Measurements from ENCODE around the gene PTH2R.
"Not testable (repeated sequence)": the region's sequence is repeated elsewhere in the genome, so short reads cannot be mapped to it uniquely, and the experiment has no call there.

Gene PTH2R

DNA sequence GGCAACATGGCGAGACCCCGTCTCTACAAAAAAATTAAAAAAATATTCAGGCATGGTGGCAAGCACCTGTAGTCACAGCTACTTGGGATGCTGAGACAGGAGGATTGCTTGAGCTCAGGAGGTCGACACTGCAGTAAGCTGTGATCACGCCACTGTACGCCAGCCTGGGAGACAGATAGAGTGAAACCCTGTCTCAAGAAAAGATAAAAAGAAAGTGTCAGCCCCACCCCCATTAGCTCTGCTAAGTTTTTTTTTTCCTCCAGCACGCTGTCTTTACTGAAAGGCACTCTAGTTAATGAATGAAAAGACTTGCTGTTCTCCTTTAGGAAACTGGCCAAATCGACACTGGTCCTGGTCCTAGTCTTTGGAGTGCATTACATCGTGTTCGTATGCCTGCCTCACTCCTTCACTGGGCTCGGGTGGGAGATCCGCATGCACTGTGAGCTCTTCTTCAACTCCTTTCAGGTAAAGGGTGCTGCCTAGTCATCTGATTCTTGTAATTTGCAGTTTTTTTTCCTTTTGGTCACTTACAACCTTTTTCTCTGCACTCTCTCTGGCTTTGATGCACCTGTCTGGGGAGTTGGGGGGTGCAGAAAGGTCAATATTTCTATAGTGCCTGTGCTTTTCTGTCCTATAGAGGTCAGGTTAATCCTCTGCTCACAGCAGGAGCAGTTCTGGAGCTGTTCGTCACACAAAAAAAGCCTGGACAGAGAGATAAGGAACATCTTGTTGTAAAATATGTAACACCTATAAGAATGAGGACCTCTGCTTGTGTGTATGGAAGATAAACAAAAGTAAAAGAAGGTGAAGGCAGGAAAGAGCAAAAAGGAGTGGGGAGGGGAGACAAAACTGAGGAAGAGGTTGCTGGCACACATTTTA is 82.3 kb downstream of the PTH2R start:
- DNase-seq = no peak

DNA sequence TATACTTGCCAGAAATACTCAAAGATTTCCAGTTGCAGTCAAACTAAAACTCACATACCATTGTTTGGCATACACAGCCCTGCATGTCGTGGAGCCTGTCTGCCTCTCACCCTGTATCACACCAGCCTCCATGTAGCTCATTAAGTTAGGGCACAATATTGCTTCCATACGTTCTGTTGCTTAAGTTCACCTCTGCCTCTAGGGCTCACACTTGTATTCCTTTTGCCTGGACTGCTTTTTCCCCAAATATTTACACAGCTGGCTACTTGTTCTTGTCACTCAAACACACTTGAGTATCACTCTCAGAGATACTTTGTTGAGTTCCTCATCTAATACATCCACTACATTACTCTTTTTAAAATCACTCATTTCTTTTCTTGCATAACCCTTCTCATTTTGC is 83.1 kb downstream of the PTH2R start:
- peak; percentile 3 to 11 for DNase-seq

DNA sequence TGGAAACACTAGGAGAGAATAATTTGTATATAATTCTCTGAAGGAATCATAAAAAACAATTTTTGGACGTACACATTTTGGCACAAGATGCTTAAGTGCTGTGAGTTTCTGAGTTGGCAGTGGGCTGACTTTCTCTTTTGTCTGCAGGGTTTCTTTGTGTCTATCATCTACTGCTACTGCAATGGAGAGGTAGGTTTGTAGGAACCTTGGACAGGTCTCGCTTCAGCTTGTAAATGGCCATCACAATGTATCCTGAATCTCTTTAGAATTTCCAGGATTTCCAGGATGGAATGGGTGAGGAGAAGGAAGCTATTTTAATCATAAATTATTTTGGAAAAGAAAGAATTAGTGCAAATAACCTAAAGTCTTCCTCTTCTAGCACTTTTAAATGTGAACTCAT is 83.9 kb downstream of the PTH2R start:
- no peak for DNase-seq

DNA sequence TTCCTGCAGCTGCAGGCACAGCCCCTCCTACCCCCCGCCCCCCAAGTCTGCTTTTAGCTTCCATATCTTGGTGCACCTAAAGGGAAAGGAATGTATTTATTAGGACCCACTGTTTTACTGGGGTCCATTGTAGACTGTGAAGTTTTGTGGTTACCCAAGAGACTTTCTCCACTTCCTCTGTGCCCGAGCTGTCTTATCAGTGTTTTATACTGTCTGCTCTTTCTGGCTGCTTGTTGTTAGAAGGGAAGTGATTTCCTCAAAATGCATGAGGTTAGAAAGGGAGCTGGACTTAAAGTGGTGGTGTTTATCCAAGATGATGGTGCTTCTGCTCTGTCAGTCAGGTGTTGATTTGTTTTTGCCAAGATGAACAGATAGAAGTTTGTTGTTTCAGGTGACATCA is 85.0 kb downstream of the PTH2R start:
- DNase-seq = no peak

DNA sequence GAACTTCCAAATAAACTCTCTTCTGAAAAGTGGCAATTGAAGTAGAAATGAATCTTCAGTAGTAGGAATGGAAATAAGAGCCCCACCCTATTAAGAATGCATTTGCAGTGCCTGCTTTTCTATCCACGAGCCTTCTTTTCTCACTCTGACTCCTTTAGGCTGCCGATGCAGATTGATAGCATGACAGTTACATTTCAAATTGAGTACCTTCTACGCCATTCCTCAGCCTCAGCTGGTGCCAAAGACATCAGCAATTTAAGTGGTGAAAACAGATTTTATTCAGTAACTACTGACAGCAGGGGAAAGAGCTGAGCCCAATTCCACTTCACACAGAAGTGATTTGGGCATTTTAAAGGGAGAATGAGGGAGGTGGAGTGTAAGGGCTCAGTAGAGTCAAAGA is 85.5 kb downstream of the PTH2R start:
- no peak for DNase-seq

DNA sequence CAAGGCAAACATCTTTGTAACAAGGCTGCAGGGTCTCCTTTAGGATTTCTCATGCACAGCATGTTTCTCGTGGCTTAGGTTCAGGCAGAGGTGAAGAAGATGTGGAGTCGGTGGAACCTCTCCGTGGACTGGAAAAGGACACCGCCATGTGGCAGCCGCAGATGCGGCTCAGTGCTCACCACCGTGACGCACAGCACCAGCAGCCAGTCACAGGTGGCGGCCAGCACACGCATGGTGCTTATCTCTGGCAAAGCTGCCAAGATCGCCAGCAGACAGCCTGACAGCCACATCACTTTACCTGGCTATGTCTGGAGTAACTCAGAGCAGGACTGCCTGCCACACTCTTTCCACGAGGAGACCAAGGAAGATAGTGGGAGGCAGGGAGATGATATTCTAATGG is 86.6 kb downstream of the PTH2R start:
- DNase-seq = peak in 1 of 2 experiments; percentile 13

DNA sequence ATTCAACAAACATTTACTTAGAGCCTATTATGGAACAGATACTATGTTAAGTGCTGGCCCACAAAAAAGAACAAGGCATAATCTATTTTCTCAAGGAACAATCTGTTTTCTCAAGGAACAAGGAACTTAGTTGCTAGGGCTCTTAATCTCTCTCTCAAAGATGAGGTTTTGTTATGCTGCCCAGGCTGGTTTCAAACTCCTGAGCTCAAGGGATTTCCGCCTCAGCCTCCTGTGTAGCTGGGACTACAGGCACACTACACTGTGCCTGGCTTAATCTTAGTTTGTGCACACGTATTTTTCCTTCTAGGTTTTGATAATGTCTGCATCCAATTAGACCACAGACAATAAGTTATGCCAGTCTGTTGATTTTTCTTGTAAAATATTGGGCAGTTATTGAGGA is 89.5 kb downstream of the PTH2R start:
- DNase-seq = no peak

DNA sequence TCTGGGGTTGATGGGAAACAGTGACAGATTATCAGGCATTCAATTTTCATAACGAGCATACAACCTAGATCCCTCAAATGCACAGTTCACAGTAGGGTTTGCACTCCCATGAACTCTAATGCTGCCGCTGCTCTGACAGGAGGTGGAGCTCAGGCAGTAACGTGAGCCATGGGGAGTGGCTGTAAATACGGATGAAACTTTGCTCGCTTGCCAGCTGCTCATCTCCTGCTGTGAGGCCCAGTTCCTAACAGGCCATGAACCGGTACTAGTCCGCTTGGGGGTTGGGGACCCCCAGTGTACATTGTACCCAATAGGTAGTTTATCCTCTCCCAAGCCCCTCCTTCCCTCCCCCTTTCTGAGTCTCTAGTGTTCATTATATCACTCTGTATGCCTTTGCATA is 94.6 kb downstream of the PTH2R start:
- peak; percentile 18 to 58 for DNase-seq

DNA sequence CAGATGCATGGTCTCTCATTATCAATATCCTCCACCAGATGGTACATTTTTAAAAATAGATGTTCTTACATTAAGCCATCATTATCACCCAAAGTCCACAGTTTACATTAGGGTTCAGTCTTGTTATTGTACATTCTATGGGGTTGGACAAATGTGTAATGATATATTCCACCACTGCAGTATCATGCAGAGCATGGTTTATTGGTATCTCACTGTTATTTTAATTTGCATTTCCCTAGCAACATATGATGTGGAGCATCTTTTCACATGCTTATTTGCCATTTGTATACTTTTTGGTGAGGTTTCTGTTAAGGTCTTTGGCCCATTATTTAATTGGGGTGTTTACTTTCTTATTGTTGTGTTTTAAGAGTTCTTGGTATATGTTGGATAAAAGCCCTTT is 95.7 kb downstream of the PTH2R start:
- no peak for DNase-seq

DNA sequence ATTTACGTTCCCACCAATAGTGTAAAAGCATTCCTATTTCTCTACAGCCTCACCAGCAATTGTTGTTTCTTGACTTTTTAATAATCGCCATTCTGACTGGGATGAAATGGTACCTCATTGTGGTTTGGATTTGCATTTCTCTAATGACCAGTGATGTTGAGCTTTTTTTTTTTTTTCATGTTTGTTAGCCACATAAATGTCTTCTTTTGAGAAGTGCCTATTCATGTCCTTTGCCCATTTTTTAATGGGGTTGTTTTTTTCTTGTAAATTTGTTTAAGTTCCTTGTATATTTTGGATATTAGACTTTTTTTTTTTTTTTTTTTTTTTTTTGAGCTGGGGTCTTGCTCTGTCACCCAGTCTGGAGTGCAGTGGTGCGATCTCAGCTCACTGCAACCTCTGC is 98.8 kb downstream of the PTH2R start:
- not testable (repeated sequence) for DNase-seq

DNA sequence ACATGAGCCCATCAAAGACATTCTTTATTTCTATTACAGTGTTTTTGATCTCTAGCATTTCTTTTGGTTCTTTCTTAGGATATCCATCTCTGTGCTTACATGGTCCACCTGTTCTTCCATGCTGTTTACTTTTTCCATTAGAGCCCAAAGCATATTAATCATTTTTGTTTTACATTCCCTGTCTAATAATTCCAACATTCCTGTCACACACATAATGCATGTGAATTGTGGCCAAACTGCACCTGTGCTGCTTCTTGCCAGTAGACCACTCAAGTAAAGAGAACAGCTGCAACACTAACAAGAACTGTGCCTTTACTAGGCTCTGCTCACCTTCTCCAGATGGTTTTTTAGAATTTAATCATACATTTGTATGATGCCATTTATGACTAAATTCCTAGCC is 103.0 kb downstream of the PTH2R start:
- no peak for DNase-seq

DNA sequence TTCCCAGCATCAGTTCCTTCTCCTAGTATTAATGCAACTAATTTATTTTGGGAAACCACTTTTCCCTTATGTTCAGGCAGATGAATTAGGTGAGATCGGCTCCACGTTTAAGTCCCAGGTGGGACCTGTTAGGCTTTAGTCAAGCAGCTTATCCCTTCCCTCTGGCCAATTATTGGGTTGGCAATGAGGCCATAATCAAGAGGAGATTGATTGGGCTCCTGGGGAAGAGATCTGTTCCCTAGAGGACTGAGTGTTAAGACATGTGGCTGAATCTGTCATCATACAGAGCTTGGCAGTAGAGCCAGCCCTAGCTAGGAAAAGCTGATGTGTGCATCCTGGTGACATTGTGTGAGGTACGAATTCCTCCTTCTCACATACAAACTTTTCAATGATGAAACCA is 104.4 kb downstream of the PTH2R start:
- no peak for DNase-seq

DNA sequence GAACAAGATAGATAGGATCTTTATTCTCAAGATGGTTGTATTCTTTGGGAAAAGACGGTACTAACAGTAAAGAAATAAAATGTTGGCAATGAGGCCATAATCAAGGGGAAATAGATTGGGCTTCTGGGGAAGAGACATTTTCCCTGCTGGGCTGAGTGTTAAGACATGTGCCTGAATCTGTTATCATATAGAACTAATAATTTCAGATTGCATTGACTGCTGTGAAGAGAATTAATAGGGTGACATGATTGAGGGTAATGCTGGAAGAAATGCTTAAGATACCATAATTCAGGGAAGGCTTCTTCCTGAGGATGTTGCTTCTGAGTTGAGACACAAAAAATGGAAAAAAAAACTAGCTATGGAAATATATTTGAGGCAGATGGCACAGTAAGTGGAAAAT is 105.0 kb downstream of the PTH2R start:
- no peak for DNase-seq

DNA sequence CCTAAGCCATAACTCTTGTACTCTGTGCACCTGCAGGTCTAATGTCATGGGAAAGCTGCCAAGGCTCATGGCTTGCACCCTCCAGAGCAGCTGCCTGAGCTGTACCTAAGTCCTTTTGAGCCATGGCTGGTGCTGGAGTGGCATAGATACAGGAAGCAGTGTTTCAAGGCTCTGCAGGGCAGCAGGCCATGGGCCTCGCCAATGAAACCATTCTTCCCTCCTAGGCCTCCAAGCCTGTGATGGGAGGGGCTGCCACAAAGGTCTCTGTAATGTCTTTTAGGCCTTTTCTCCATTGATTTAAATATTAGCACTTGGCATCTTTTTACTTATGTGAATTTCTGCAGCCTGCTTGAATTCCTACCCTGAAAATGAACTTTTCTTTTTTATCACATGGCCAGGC is 108.5 kb downstream of the PTH2R start:
- DNase-seq = no peak

DNA sequence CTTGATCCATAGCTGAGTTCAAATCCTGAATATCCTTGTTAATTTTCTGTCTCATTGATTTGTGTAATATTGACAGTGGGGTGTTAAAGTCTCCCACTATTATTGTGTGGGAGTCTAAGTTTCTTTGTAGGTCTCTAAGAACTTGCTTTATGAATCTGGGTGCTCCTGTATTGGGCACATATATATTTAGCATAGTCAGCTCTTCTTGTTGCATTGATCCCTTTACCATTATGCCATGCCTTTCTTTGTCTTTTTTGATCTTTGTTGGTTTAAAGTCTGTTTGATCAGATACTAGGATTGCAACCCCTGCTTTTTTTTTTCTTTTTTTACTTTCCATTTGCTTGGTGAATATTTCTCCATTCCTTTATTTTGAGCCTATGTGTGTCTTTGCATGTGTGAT is 116.5 kb downstream of the PTH2R start:
- not testable (repeated sequence) for DNase-seq

DNA sequence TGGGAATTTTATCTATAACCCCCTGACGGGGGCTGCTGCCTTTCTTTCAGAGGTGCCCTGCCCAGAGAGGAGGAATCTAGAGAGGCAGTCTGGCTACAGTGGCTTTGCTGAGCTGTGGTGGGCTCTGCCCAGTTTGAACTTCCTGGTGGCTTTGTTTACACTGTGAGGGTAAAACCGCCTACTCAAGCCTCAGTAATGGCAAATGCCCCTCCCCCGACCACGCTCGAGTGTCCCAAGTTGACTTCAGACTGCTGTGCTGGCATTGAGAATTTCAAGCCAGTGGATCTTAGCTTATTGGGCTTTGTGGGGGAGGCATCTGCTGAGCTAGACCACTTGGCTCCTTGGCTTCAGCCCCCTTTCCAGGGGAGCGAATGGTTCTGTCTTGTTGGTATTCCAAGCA is 118.6 kb downstream of the PTH2R start:
- not testable (repeated sequence) for DNase-seq

DNA sequence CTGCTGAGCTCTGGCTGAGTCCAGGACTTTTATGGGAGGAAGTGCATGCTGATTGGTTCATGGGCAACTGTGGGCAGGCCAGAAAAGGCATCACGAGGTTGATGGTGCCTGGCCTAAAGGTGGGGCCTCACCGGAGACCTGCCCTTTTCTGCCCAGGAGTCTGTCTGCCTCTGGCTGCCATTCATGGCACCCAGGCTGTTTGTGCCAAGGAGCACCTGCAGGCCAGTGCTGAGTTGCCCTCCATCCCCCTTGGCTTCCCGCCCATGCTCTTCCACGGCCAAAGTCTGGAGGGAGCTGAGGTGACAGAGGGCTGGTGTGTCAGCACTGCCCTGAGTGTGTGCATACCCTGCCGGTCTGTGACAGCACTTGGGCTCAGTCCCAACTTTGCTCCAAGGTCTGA is 123.2 kb downstream of the PTH2R start:
- no peak for DNase-seq

DNA sequence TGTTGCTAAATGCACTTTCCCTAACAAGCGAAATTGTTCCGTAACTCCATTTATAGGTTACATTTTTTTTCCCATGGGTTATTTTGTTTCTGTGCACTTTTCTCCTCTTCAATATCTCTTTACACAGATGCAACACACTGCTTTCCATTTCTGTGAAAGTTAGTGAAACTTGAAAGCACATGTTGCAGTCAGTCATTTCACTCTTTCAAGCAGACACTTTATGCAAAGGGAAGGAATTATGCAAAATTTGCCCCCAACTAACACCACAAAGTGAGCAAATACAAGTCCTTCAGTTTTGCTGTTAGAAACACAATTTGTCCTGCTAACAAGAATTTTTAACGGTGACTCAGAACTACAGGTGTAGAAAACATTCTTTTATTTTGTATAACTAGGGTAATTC is 124.8 kb downstream of the PTH2R start:
- peak in 1 of 2 experiments; percentile 5 for DNase-seq

DNA sequence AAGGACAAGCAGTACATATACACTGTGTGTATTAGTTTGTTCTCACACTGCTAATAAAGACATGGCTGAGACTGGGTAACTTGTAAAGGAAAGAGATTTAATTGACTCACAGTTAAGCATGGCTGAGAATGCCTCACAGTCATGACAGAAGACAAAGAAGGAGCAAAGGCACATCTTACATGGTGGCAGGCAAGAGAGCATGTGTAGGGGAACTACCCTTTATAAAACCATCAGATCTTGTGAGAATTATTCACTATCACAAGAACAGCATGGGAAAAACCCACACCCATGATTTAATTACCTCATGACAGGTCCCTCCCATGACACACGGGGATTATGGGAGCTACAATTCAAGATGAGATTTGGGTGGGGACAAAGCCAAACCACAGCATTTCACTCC is 129.0 kb downstream of the PTH2R start:
- DNase-seq = not testable (repeated sequence)

DNA sequence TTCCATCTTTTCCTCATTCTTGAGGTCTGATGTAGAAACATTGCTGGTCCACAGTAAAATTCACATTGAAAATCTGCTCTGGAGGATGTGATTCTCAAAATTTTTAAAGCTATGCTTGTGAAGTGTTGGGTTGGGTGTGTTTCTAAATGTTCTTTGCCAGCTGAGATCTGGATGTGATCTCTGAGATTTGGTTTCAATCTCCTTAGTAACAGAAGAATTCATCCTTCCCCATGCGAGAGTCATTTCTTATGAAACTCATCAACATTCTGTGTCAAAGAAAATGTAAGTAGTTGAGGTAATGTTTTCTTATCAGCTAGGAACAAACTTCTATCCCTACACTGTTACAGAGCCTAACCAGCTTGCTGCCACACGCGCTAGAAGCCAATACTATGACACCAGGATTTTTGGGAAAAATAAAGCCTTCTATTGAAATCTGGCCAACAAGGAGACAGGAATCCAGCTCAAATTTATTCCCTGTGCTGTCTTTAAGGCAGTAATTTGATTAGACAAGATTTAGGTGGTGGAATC is 134.9 kb downstream of the PTH2R start:
- no peak for DNase-seq

DNA sequence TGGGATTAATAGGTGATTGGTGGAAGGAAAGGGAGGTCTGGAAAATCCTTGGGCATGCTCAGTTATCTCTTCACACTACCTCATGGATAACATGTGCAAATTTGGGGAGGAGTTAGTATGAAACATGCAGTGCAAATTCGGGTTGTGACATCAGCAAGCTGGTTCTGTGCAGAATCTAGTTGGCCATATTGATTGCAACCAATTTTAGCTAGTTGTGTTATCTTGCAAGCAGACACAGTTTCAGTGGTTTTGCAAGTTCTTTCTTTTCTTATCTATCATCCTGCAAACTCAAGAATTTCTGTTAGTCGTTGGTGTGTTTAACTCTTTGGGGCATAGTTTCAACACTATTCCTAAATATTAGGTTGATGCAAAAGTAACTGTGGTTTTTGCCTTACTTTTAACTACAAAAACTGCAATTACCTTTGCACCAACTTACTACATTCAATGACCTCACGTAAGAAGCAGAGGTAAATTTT is 135.4 kb downstream of the PTH2R start:
- no peak for DNase-seq

DNA sequence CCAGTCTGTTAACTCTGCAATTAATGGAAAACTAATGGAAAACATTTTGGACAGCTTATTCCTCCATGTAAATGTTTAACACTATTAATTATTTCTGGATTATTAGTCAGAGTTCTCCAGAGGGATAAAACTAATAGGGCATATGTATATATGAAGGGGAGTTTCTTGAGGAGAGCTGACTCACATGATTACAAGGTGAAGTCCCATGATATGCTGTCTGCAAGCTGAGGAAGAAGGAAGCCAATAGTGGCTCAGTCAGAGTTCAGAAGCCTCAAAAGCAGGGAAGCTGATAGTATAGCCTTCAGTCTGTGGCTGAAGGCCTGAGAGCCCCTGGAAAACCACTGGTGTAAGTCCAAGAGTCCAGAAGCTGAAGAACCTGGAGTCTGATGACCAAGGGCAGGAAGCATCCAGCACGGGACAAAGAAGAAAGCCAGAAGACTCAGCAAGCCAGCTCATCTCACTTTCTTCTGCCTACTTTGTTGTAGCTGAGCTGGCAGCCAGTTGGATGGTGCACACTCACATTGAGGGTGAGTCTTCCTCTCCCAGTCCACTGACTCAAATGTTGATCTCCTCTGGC is 136.0 kb downstream of the PTH2R start:
- DNase-seq = no peak

Measured in NCI-H526 (cell line).